GM18511 (cell line): ENCODE results near the gene AMN1.
A peak's percentile ranks its signal among the peaks of the same experiment; 100 is the strongest.
"Not testable (repeated sequence)": the region's sequence is repeated elsewhere in the genome, so short reads cannot be mapped to it uniquely, and the experiment has no call there.

Experiments used
- ATAC-seq: cut with Tn5 transposase; IDR thresholded peaks from one replicate; pipeline ENCODE4 v1.9.1; 2021; ENCODE audit warnings: mild to moderate bottlenecking, moderate library complexity; ENCODE audit not compliant: unreplicated experiment

The AMN1 gene

GRCh38 chr12:31687101-31687527, 41.7 kb downstream of the AMN1 start:
- ATAC-seq, result peak; percentile 86

GRCh38 chr12:31685801-31686200, 43.0 kb downstream of the AMN1 start:
- no peak for ATAC-seq

GRCh38 chr12:31682136-31682962, 46.5 kb downstream of the AMN1 start:
- peak; percentile 77 for ATAC-seq

GRCh38 chr12:31672521-31672920, 56.3 kb downstream of the AMN1 start:
- no peak for ATAC-seq

GRCh38 chr12:31669582-31669981, 59.2 kb downstream of the AMN1 start:
- not testable (repeated sequence) for ATAC-seq

- no peak for ATAC-seq
Observed at GRCh38 chr12:31669020-31669419, 59.8 kb downstream of the AMN1 start.

- ATAC-seq, result no peak
Observed at GRCh38 chr12:31664038-31664437, 64.8 kb downstream of the AMN1 start.

- ATAC-seq, result no peak
Observed at GRCh38 chr12:31663576-31663975, 65.2 kb downstream of the AMN1 start.

- no peak for ATAC-seq
Observed at GRCh38 chr12:31662176-31662849, 66.5 kb downstream of the AMN1 start.

GRCh38 chr12:31659087-31659942, 69.5 kb downstream of the AMN1 start, which contains the start of gene ETFBKMT:
Gene ETFBKMT, plus strand, starts transcription at chr12:31659688. Its CDS starts 2,266 bp downstream, at chr12:31661954.
- ATAC-seq, result peak; percentile 97

GRCh38 chr12:31658471-31659086, 70.2 kb downstream of the AMN1 start:
- peak; percentile 15 for ATAC-seq

- no peak for ATAC-seq
Observed at GRCh38 chr12:31655792-31656191, 73.0 kb downstream of the AMN1 start.

GRCh38 chr12:31655208-31655607, 73.6 kb downstream of the AMN1 start:
- no peak for ATAC-seq

- no peak for ATAC-seq
Observed at GRCh38 chr12:31651893-31652521, 76.8 kb downstream of the AMN1 start.

GRCh38 chr12:31650918-31651317, 77.9 kb downstream of the AMN1 start:
- ATAC-seq, result no peak

GRCh38 chr12:31647086-31647491, 81.7 kb downstream of the AMN1 start:
- no peak for ATAC-seq

GRCh38 chr12:31645924-31646323, 82.9 kb downstream of the AMN1 start:
- ATAC-seq, result no peak

GRCh38 chr12:31644536-31644935, 84.3 kb downstream of the AMN1 start:
- ATAC-seq, result no peak

- ATAC-seq, result no peak
Observed at GRCh38 chr12:31641509-31642090, 87.2 kb downstream of the AMN1 start.

- no peak for ATAC-seq
Observed at GRCh38 chr12:31634620-31635019, 94.2 kb downstream of the AMN1 start.
